Spleen (tissue), 7 donors: ENCODE results near the gene STK10.

Experiments used
- CTCF ChIP-seq, 11 experiments: fragments of 200-600 bp in 7 of 11; fragments of 450-650 bp in 4 of 11; sonication (generic) in 4 of 11; IDR thresholded peaks in 8 of 11; conservative IDR thresholded peaks in 3 of 11; 1 replicate in 7 of 11; 2 replicates in 4 of 11; pipeline versions ENCODE4 v1.4.0 to v1.8.0; 2016 to 2021; ENCODE audit warnings: antibody characterized with exemption in 11 of 11, inconsistent platforms in 4 of 11, mild to moderate bottlenecking in 1 of 11
- POLR2A ChIP-seq, 3 donors: fragments of 450-650 bp; IDR thresholded peaks; one replicate each; pipeline ENCODE4 v1.5.1; 2017; ENCODE audit warnings: antibody characterized with exemption in 3 of 3, mild to moderate bottlenecking in 1 of 3
- donor health status: DM: no; HTN: no; CAD: no; lungs with moderate emphysema.
- donor health status: DM: no; HTN: no; CAD: no.
- donor health status: DM: no; HTN: no; CAD: no.

GRCh38 chr5:172200476-172200875 lies 12.5 kb upstream of the STK10 start:
- TF ChIP-seq CTCF (IDR thresholded peaks at IDR 0.05 in 8 of 11, conservative IDR thresholded peaks at IDR 0.05 in 3 of 11) = no peak
- no peak for TF ChIP-seq POLR2A (IDR thresholded peaks at IDR 0.05)
